Skeletal muscle cell (primary cell): ENCODE data around the gene IGSF9B.

Experiments
- DNase-seq: peaks from one replicate; pipeline ENCODE4 v3.0.0-alpha.2; 2010; ENCODE audit warnings: low read depth
- H3K4me3 ChIP-seq: 2 replicates; pipeline ENCODE4 v1.5.1; 2011; ENCODE audit warnings: low read depth, mild to moderate bottlenecking, control low read depth, low read length, moderate library complexity

The IGSF9B gene

DNA sequence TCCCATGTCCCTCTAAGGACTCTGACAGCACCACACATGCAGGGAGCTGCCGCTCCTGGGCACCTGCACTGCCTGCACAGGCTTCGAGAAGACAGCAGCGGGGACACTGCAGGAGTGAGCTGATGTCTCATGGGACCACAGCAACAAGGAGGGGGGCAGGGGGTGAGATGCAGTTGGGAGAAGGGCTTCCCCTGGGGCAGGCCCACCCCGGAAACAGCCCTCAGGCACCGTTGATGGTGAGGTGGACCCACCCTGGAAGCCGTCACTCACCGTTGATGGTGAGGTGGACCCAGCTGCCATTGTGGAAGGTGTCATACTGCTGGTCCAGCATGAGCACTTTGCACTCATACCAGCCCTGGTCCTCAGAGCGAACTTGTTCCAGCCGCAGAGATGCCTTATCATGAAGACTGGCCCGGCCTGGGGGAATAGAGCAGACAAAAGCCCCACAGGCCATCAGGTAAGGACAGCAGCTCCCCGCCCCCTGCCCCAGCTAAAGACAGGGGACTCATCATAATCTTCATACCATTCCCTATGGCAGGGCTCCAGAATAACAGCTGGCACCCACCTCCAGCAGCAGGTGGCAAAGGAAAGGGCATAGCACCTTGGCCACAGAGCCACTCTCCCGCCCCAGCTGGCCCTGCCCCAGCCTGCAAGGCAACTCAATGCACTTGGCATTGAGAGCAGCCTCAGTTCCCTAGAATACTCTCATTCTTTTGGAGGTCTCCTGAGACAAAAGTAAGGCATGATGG, 12.6 kb downstream of the IGSF9B start:
- no peak for DNase-seq
- H3K4me3 ChIP-seq = no peak overlapping the region

DNA sequence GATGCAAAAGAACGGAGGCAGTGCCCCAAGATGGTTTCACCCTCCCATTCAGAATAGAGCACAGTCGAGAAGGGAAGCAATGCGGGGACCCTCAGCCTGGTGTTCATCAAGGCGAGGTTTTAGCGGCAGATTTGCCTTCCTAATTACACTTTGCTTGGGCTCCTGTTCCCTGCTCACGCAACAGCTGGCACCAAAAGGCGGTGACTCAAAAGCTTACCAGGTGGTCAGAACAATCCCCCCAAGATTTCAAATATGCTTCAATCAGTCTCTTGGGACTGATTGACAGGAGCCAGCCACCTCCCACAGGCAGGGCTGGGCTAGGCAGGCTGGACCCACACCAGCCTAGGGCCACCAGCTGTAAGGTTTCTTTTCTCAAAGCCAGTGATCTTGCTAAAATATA, 14.2 kb downstream of the IGSF9B start:
- DNase-seq = no peak
- H3K4me3 ChIP-seq = no peak overlapping the region

DNA sequence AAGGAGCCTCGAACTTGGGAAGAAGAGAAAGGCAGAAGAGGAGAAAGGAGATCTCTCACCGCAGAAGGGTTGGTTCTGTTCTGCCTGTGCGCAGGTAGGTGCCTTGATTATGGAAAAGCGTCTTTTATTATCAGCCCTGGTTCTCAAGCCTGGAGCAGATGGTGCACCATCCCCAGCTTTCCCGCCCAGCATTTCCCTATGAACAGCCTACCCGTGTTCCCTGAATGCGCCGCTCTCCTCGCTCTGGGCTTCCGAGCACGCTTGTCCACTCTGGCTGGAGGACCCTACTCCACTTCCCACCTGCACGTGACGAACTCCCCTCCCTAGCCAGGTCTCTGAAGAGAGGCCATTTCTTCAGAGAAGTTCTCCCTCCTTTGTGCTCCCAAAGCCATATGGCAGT, 15.2 kb downstream of the IGSF9B start:
- no peak for DNase-seq
- H3K4me3 ChIP-seq = no peak overlapping the region

DNA sequence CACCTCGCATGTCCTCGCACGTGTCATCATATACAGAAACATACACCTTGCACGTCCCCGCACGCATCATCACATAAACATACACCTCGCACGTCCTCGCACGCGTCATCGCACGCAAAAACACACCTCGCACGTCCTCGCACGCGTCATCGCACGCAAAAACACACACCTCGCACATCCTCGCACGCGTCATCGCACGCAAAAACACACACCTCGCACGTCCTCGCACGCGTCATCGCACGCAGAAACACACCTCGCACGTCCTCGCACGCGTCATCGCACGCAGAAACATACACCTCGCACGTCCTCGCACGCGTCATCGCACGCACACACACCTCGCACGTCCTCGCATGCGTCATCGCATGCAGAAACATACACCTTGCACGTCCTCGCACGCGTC, 16.7 kb downstream of the IGSF9B start:
- DNase-seq = no peak

DNA sequence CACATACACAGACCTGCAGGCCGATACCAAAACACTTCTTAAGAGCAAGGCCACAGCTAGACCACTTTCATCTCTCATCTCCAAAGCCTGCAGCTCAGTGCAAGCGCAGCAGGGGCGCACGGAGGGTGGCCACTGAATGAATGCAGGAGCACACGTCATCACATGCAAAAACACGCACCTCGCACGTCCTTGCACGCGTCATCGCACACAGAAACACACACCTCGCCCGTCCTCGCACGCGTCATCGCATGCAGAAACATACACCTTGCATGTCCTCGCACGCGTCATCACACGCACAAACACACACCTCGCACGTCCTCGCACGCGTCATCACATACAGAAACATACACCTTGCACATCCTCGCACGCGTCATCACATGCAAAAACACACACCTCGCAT, 17.2 kb downstream of the IGSF9B start:
- no peak overlapping the region for H3K4me3 ChIP-seq
- DNase-seq = no peak

More for the DNA sequence above, 16.7 kb downstream of the IGSF9B start:
- no peak overlapping the region for H3K4me3 ChIP-seq

DNA sequence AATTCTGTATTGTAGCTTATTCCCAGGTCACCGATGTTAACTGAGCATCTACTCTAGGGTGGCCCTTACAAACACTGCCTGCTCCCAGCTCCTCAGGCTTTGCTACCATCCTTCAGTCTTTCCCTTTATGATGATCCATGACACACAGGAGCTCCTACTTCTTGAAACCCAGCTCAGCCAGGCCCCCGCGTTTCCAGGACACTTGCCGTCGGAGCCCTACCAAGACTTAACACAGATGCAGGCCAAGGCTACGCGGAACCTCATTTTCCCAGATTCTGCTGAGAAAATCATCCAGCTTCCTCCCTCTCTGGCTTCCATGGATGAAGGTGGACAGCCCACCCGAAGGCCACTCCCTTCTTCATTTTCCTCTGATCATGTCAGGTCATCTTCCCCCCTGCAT, 18.6 kb downstream of the IGSF9B start:
- no peak for DNase-seq
- no peak overlapping the region for H3K4me3 ChIP-seq

DNA sequence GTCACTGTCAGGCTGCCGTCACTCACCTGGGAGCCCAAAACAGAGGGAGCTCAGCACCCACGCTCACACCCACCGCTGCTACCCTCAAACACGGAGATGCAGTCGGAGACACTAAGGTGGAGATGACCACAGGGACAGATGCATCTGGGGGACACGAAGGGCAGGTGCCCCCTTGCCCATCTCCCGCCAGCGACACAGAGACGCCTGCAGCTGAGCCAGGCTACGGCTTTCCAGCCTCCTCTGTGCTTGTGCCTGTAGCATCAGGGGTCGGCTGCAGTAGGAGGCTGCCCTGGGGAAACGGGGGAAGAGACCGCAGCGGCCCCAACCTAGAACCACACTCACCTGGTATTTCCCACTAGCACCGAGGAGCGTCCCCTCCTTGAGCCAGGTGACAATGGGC, 19.3 kb downstream of the IGSF9B start:
- no peak overlapping the region for H3K4me3 ChIP-seq
- no peak for DNase-seq

DNA sequence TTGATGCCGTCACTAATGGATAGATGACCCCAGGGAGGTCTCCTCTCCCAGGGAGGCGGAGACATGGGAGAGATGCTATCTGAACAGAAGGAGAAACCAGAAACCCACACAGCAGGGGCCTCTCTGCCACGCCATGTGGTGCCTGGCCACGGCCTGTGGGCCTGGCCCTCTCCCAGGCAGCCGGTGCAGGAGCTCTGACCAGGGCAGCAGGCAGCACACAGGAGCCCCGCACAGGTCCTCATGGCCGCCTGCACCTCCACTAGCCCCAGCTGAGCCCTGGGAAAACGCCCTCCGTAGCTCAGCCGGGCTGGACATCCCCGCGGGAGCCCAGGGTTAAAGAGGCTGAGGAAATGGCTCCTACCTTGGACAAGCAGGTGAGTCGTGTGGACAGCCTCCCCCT, 19.8 kb downstream of the IGSF9B start:
- no peak for DNase-seq
- no peak overlapping the region for H3K4me3 ChIP-seq

DNA sequence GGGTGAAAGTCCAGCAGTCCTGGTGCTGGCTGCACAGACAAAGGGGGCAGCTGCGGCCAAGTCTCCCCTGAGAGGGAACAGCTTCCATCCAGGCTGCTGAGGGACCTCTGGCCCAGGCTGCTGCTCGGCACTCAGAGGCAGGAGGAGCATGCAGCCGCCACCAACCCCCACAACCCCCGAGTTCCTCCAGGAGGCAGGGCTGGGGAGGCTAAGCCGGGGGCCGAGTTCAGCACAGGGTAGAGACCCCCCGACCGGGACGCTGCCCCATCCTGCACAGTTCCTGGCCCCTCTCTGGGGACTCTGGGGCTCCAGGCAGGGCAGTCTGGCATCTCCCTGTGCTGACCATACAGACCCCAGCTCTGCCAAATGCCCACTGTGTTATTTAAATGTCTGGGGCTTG, 20.2 kb downstream of the IGSF9B start:
- DNase-seq = no peak
- no peak overlapping the region for H3K4me3 ChIP-seq

DNA sequence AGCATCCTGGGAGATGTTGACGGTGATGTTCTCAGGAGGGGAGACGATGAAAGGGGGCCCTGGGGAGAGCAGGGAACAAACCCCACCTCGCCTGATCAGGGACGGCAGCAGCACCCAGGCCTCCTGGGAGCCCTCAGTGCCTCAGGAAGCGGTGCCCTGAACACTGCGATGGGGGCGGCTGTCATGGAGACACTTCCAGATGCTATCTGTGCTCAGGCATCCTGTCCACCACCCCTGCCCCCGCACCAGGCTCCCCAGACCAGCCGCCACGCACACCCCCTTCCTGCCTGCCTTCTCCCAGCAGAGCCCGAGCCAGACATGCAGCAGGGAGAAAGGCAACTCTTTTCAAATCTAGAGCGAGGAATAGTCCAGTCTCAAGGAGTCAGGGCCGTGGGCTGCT, 20.6 kb downstream of the IGSF9B start:
- no peak for DNase-seq

DNA sequence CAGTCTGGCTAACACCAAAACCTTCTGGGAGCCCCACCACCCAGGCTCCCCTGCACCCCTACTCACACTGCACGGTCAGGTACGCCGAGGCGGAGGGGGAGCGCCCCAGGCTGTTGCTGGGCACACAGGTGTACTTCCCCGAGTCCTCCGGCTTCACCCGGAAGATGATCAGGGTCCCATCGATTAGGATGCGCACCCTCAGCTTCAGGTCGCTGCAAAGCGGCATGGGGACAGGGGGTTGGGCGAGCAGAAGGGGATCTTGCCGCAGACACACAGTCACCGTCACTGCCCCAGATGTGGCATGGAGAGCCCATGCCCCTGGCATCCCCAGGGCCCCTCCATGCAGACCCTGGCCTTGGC, 21.2 kb downstream of the IGSF9B start:
- no peak for DNase-seq
- no peak overlapping the region for H3K4me3 ChIP-seq

More for the DNA sequence above, 20.6 kb downstream of the IGSF9B start:
- H3K4me3 ChIP-seq = no peak overlapping the region

DNA sequence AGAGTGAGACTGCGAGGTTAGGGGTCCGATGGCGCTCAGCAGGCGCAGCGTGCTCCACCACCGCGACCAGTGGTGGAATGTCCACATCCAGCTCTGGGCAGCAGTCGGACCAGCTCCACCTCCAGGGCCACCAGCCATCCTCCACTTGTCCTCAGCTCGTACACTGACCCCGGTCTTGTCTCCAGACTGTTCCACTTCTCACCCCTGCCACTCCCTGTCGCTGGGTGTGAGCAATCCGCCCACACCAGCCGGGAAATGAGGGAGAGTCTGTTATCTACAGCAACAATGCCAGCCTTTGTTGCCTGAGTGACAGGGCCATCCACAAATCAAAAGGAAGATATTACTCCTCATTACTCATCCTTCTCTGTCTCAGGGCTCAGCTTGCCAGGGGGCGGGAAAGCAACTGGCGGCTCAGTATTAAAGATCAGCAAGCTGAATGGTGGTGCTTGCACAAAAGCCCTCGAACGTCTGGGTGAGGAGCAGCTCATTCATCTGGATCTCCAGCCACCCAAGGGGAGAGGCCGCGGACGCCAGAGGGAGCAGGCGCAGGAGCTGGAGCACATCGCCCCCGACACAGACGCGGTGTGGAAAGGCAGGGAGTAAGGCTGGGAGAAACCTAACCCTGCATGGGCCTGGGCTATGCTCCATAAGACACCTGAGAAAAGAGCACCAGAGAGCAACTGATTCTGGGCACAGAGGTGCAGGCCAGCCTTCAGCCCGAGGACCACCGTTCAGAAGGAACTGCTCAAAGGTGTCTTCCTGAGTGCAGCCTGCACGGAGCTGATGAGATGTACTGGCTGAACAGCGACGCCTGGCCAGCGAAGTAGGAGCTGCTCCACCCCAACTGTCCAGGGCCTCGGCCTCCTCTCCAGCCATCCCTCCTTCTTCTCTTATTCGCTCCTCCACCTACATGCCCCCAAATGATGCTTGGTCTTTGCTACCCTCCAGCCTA, 21.9 kb downstream of the IGSF9B start:
- no peak overlapping the region for H3K4me3 ChIP-seq
- DNase-seq = no peak

DNA sequence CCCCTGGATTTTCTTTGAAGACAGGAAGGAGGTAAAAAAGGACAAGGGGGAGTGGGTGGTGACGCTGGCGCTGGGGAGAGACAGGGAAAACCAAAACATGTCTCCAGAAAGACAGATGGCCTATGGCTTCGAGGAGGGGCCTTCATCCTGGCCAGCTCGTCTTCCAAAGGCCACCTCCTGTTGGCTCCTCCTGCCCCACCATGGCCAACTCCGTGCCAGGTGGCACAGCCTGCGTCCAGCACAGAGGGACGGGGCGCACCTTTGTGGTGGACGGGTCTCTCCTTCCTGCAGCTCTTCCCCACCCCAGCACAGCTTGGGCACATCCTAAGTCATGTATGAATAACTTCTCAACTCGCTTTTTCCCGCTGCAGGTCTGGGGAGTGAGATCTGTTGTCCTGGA, 22.7 kb downstream of the IGSF9B start:
- DNase-seq = no peak
- no peak overlapping the region for H3K4me3 ChIP-seq

DNA sequence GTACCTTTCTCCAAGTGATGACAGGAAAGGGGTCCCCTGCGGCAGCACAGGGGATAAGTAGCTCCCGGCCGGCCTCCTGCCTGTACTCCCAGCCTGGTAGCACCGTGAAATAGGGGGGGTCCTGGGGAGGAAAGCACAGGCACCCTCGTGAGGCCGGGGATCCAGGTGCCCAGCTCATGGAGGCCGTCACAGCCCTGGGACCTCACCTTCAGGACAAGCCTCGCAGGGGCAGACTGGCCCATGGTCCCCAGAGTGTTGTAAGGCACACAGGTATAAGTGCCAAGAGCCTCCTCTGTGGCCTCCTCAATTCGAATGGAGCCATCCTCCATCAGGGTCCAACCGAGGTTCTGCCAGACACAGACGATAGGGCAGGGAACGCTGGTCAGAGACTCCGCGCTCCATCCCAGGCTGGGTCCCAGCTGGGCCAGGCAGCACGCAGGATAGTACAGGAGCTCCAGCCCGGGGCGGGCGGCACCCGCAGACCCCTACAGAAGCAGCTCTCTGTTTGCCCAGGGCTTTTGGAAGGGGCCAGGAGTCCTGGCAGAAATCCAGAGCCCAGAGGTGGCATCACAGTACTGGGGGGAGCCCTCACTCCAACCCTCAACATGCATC, 25.2 kb downstream of the IGSF9B start:
- no peak for DNase-seq
- H3K4me3 ChIP-seq = no peak overlapping the region

DNA sequence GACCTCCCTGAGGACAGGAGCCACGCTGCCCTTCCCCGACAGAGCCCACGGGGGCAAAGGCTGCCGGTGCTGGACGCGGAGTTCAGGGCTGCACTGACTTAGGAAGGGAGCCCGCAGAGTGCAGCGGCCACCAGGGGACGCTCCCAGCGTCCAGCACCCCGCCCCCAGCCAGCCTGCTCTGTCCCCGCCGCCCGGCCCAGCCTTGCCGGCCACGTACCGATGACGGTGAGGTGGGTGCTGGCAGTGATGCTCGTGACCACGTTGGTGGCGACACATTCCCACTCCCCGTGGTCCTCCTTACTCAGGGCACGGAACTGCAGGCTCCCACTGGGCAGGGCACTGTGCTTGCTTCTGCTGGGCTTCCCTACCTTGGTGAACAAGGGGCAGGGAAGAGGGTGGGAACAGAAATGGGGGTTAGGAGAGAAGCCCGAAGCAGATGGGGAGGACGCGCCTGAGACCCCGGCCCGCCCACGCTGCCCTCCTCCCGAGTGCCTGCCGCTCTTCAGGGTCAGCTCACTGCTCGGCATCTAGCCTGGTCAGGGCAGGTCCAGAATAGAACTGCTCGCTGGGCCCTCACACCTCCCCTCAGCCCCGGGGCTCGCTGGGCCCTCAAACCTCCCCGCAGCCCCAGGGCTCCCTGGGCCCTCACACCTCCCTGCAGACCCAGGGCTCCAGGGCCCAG, 25.9 kb downstream of the IGSF9B start:
- no peak for DNase-seq
- no peak overlapping the region for H3K4me3 ChIP-seq

DNA sequence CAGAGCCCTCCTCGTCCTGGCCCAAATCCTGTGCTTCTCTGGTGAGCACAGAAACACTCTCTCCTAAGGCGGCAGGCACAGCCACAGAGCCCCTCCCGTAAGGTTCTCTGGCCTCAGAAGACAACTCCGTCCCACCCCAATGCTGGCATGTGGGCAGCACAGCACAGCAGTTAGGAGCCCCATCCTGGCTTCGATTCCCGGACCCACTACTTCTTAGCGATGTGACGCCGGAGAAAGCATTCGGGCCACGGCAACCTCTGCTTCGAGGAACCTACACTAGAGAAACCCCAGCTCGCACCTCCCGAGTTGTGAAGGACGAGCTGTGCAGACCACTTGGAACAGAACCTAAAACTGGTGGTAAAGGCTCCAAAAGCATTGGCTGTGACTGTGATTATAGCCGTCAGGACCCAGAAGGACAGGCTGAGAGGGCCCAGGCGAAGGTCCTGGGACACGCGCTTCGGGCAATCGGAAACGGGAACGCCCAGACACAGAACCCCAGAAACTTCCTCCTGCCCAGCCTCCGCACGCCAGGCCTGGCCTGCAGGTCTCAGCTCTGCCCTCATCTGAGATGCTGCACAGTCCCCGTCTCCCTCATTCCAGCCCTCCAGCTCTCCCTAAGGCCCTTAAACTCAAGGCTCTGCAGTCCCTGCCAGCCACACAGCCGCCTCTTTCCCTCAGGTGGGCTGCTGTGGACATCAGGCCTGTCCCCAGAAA, 26.6 kb downstream of the IGSF9B start:
- DNase-seq = no peak
- H3K4me3 ChIP-seq = no peak overlapping the region

DNA sequence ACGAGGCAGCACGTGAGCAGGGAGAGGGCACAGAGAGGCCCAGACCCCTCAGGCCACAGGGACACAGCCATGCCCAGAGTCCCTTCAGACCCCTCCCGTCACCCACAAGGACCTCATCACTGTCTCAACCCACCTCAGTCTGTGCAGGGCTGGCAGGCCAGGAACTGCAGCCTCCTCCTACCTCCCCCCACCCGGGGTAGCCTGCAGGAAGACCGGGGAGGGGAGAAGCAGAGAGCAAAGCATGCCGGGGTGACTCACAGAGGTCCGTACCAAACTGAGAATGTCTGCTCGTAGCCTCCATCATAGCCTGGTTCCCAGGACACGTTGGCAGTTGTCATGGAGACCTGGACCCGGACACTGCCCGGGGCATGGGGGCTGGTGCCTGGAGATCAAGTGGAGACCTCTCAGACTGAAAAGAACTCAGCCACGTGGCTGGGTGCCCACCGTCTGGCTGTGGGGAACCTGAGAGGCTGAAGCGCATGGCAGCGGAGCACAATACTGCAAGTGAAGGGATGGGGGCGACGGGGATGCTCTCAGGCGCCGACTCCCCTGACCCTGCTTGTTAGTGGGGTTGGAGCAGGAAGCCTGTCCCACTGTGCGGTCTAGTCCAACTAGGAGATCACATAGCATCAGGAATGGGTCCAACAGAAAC, 27.2 kb downstream of the IGSF9B start:
- no peak for DNase-seq
- no peak overlapping the region for H3K4me3 ChIP-seq

DNA sequence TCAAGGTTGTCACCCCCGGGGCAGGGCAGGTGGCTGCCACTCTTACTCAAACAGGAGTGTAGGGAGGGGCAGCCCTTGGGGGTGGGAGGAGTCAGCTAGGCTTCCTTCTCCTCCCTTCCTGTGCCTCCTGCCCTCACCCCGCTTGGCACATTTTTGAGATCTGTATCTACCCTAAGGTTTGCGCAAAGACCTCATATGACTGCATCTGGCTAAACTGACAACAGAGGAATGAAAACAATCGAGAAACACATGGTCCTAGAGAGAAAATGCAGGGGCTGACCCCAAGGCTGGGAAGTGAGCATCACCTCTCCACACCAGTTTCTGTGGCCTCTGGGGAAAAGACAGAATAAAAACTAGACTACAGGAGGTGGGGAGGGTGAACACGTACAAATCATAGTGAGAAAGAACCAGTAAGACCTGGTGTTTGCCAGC, 28.1 kb downstream of the IGSF9B start:
- DNase-seq = no peak
- no peak overlapping the region for H3K4me3 ChIP-seq
